NCI-H510A (cell line): Measurements from ENCODE around the gene F3.
"Not testable (repeated sequence)": the region's sequence is repeated elsewhere in the genome, so short reads cannot be mapped to it uniquely, and the experiment has no call there.

ENCODE experiments used
- DNase-seq: peaks from one replicate; lab custom pipeline; 2025; lab: John Stamatoyannopoulos, UW

F3 gene

GRCh38 chr1:94541246-94542087, at the start of gene F3:
Gene F3 (minus strand): TSS chr1:94541759. CDS start chr1:94541636, 123 bp downstream.
- DNase-seq, result peak; percentile 80

GRCh38 chr1:94590203-94591137, 48.9 kb upstream of the F3 start:
- DNase-seq, result no peak

GRCh38 chr1:94589728-94590127, 48.2 kb upstream of the F3 start:
- no peak for DNase-seq

GRCh38 chr1:94582565-94582964, 41.0 kb upstream of the F3 start:
- DNase-seq, result no peak

- DNase-seq, result no peak
Measured at GRCh38 chr1:94580367-94581115, 39.0 kb upstream of the F3 start.

GRCh38 chr1:94579876-94580294, 38.3 kb upstream of the F3 start:
- DNase-seq, result no peak

- DNase-seq, result no peak
Measured at GRCh38 chr1:94578856-94579255, 37.3 kb upstream of the F3 start.

- DNase-seq, result not testable (repeated sequence)
Measured at GRCh38 chr1:94573917-94574316, 32.4 kb upstream of the F3 start.

- no peak for DNase-seq
Measured at GRCh38 chr1:94572780-94573179, 31.2 kb upstream of the F3 start.

- DNase-seq, result not testable (repeated sequence)
Measured at GRCh38 chr1:94570965-94571364, 29.4 kb upstream of the F3 start.

- DNase-seq, result not testable (repeated sequence)
Measured at GRCh38 chr1:94568806-94569205, 27.2 kb upstream of the F3 start.

GRCh38 chr1:94567975-94568607, 26.5 kb upstream of the F3 start:
- not testable (repeated sequence) for DNase-seq

- not testable (repeated sequence) for DNase-seq
Measured at GRCh38 chr1:94566436-94566835, 24.9 kb upstream of the F3 start.

- no peak for DNase-seq
Measured at GRCh38 chr1:94565901-94566300, 24.3 kb upstream of the F3 start.

GRCh38 chr1:94562519-94563260, 21.1 kb upstream of the F3 start:
- DNase-seq, result peak; percentile 28

GRCh38 chr1:94560333-94560732, 18.8 kb upstream of the F3 start:
- DNase-seq, result no peak

GRCh38 chr1:94559921-94560320, 18.4 kb upstream of the F3 start:
- no peak for DNase-seq

- no peak for DNase-seq
Measured at GRCh38 chr1:94555091-94555490, 13.5 kb upstream of the F3 start.

GRCh38 chr1:94554580-94554979, 13.0 kb upstream of the F3 start:
- no peak for DNase-seq

GRCh38 chr1:94553931-94554330, 12.4 kb upstream of the F3 start:
- no peak for DNase-seq

- DNase-seq, result no peak
Measured at GRCh38 chr1:94553323-94553730, 11.8 kb upstream of the F3 start.
